GM12892 (cell line): Measurements from ENCODE around the gene RNF213.

Experiments
- POLR2A ChIP-seq: IDR thresholded peaks from 2 replicates; pipeline ENCODE4 v1.6.1; 2011; ENCODE audit warnings: low read depth, low read length, control low read depth
- POLR2AphosphoS5 ChIP-seq: IDR thresholded peaks from 2 replicates; pipeline ENCODE4 v1.6.1; 2011; ENCODE audit warnings: low read depth, low read length, control low read depth
- TAF1 ChIP-seq: IDR thresholded peaks from 2 replicates; pipeline ENCODE4 v1.6.1; 2011; ENCODE audit warnings: low read depth, mild to moderate bottlenecking, control low read depth, low read length, borderline replicate concordance

DNA sequence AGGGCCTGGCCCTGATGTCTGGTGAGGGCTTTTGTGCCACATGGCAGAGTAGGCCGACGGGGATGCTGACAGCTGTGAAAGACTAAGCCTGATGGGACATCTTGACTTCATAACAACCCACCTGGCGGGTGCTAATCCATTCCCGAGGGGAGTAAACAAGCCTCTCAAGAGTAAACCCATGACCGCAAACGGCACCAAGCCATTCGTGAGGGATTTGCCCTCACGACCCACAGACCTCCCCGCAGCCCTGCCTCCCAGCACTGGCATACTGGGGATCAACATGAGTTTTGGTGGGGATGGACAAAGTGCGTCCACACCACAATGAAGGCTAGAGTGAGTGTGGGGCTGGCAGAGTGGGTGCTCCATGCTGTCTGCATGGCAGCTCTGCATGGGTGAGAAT lies 11.7 kb downstream of the RNF213 start:
- TF ChIP-seq POLR2A, result no peak
- TF ChIP-seq POLR2AphosphoS5, result no peak; the same call in 1 of the 2 replicates
- TF ChIP-seq TAF1, result no peak
